ENCODE data around the gene AUTS2.

DNA sequence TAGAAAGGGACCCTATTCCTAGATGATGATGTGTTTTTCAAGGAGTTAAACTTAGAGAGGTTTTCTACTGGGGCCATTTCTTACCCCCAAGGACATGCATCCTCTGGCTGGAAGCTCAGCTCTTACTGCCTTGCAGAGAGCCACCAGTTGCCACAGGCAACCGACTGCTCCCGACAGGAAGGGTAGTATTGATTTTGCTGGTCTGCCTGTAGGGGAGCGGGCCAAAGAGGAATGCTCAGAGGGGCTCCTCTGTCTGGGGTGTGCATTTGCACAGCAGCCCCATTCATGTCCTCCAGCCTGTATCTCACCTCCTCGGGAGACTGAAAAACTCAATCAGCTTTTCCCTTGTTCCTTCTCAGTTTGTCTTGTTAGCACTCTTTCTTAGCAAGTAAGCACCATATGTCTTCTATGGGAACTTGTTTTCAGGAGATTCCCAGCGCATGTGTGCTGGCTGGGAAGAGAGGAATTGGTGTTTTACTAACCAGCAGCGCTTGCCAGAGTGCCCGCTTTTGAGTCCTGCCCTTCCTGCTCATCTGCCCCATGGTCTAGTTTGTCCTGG, 794.7 kb downstream of the AUTS2 start:
- TF ChIP-seq, protein P1, sequence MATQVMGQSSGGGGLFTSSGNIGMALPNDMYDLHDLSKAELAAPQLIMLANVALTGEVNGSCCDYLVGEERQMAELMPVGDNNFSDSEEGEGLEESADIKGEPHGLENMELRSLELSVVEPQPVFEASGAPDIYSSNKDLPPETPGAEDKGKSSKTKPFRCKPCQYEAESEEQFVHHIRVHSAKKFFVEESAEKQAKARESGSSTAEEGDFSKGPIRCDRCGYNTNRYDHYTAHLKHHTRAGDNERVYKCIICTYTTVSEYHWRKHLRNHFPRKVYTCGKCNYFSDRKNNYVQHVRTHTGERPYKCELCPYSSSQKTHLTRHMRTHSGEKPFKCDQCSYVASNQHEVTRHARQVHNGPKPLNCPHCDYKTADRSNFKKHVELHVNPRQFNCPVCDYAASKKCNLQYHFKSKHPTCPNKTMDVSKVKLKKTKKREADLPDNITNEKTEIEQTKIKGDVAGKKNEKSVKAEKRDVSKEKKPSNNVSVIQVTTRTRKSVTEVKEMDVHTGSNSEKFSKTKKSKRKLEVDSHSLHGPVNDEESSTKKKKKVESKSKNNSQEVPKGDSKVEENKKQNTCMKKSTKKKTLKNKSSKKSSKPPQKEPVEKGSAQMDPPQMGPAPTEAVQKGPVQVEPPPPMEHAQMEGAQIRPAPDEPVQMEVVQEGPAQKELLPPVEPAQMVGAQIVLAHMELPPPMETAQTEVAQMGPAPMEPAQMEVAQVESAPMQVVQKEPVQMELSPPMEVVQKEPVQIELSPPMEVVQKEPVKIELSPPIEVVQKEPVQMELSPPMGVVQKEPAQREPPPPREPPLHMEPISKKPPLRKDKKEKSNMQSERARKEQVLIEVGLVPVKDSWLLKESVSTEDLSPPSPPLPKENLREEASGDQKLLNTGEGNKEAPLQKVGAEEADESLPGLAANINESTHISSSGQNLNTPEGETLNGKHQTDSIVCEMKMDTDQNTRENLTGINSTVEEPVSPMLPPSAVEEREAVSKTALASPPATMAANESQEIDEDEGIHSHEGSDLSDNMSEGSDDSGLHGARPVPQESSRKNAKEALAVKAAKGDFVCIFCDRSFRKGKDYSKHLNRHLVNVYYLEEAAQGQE (IDR thresholded peaks at IDR 0.05; ENCODE audit: borderline replicate concordance): no peak
- no peak for TF ChIP-seq POLR2AphosphoS5 (IDR thresholded peaks at IDR 0.05)
- TF ChIP-seq EZH2 (IDR thresholded peaks at IDR 0.05; ENCODE audit: borderline replicate concordance, insufficient read depth, low read length, poor library complexity, severe bottlenecking): no peak
- TF ChIP-seq CTCF (IDR thresholded peaks at IDR 0.05; ENCODE audit: poor library complexity, severe bottlenecking): no peak
- TF ChIP-seq EP300 (conservative IDR thresholded peaks at IDR 0.05; ENCODE audit: poor library complexity, severe bottlenecking): no peak
- TF ChIP-seq RAD21 (conservative IDR thresholded peaks at IDR 0.05): no peak
- TF ChIP-seq TAF1 (IDR thresholded peaks at IDR 0.05; ENCODE audit: low read depth): no peak
